GM12878 (cell line): Measurements from ENCODE around the gene CACNA1D.

Experiments used
- CHD1 ChIP-seq: IDR thresholded peaks from 2 replicates; pipeline ENCODE4 v1.6.1; 2012; ENCODE audit warnings: low read depth, low read length, improper control_type of control experiment
- CREB1 ChIP-seq: IDR thresholded peaks from 2 replicates; pipeline ENCODE4 v1.6.1; 2012; ENCODE audit warnings: low read depth, mild to moderate bottlenecking, inconsistent platforms

DNA sequence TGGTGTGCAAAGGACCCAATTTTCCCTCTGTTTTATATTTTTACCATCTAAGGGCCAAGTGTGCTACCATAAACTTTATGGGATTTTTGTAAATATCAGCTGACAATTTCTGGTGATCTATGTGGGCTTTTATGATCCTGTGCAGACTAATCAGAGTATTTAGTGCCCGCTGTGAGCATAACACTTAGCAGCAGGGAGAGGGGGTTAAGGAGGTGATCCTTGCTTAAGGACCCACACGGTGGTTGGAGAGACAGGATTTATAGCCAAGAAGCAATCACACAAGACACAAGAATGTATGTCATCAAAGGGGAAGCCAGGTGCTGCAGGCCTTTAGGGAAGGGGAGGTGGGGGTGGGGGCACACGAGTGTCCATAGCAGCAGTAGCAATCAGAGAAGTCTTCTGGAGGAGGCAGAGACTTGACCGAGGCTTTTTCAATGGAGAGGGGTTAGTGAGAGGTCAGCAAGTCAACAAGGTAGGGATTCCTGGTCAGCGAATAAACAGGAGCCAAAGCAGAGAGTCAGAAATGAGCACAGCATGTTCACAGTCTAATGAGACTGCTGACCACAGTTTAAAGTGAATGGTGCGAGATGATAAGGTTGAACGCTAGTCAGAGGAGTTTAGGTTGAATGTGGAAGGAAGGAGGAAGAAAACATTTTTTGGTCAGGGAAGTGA lies 4.5 kb upstream of the CACNA1D start:
- no peak for TF ChIP-seq CHD1
- TF ChIP-seq CREB1, result no peak
